Esophagus muscularis mucosa (tissue), 4 donors: ENCODE results near the gene AGER. TPM values are rescaled to one million over a fixed set of nuclear protein-coding genes. Genes with fewer than 3 reads are reported as not detected.

Experiments
- DNase-seq: peaks from one replicate; pipeline ENCODE4 v3.0.0-alpha.2; 2017; ENCODE audit errors: extremely low spot score
- H3K27ac ChIP-seq, 4 donors: fragments of 200-600 bp; sonication (generic); replicated peaks in 1 of 4; 1 replicate in 3 of 4; 2 replicates in 1 of 4; pipeline ENCODE4 v1.5.1; 2016 to 2019; ENCODE audit warnings: mild to moderate bottlenecking in 1 of 4
- H3K27me3 ChIP-seq, 4 donors: fragments of 200-600 bp; sonication (generic); one replicate each; pipeline versions ENCODE4 v1.5.1 to v1.6.0; 2016 to 2019
- H3K36me3 ChIP-seq, 4 donors: fragments of 200-600 bp; sonication (generic); one replicate each; pipeline ENCODE4 v1.5.1; 2016 to 2019
- H3K4me1 ChIP-seq, 4 donors: fragments of 200-600 bp; sonication (generic); one replicate each; pipeline ENCODE4 v1.5.1; 2016 to 2019
- H3K4me3 ChIP-seq, 4 donors: fragments of 200-600 bp; sonication (generic); 1 replicate in 2 of 4; 2 replicates in 2 of 4; pipeline ENCODE4 v1.5.1; 2016 to 2019; ENCODE audit warnings: mild to moderate bottlenecking in 4 of 4, moderate library complexity in 1 of 4
- H3K9me3 ChIP-seq, 4 donors: fragments of 200-600 bp; sonication (generic); 1 replicate in 3 of 4; 2 replicates in 1 of 4; pipeline ENCODE4 v1.5.1; 2016 to 2019
- EP300 ChIP-seq: sonication (generic); formaldehyde crosslinking; IDR thresholded peaks from one replicate; pipeline ENCODE4 v1.6.1; 2017; ENCODE audit warnings: antibody characterized with exemption
- POLR2A ChIP-seq: fragments of 450-650 bp; IDR thresholded peaks from one replicate; pipeline ENCODE4 v1.6.1; 2017; ENCODE audit warnings: antibody characterized with exemption, moderate library complexity, mild to moderate bottlenecking, low read depth
- POLR2AphosphoS5 ChIP-seq, 2 donors: sonication (generic); formaldehyde crosslinking; IDR thresholded peaks; one replicate each; pipeline ENCODE4 v1.6.1; 2017; ENCODE audit warnings: antibody characterized with exemption in 2 of 2
- WGBS: methylation state at CpG from one replicate; pipeline ENCODE4 v1.1.5; 2018; 5-methylcytosine and 5-hydroxymethylcytosine counted together
- intact Hi-C: fragments of 100-400 bp; cut with DNase I; formaldehyde crosslinking; loops from one replicate; pipeline ENCODE4 v1.15.1; 2023
- total RNA-seq, 4 donors: library from RNA; depleted of rRNA; stranded (reverse); fragments of >200 nt; gene quantifications; one replicate each; pipeline versions ENCODE4 v1.1.0 to v1.2.1, GENCODE V29; 2016
- TF ChIP-seq, protein P1 (sequence below), 3 experiments: fragments of 200-600 bp in 2 of 3; fragments of 450-650 bp in 1 of 3; sonication (generic) in 2 of 3; IDR thresholded peaks; one replicate each; pipeline ENCODE4 v1.5.1; 2017 to 2019; ENCODE audit warnings: antibody characterized with exemption in 3 of 3, mild to moderate bottlenecking in 2 of 3, moderate library complexity in 1 of 3

The AGER gene
- total RNA-seq, 4 donors from 2014 or later = 0.83 to 5.9 (median 3.8) TPM

DNA sequence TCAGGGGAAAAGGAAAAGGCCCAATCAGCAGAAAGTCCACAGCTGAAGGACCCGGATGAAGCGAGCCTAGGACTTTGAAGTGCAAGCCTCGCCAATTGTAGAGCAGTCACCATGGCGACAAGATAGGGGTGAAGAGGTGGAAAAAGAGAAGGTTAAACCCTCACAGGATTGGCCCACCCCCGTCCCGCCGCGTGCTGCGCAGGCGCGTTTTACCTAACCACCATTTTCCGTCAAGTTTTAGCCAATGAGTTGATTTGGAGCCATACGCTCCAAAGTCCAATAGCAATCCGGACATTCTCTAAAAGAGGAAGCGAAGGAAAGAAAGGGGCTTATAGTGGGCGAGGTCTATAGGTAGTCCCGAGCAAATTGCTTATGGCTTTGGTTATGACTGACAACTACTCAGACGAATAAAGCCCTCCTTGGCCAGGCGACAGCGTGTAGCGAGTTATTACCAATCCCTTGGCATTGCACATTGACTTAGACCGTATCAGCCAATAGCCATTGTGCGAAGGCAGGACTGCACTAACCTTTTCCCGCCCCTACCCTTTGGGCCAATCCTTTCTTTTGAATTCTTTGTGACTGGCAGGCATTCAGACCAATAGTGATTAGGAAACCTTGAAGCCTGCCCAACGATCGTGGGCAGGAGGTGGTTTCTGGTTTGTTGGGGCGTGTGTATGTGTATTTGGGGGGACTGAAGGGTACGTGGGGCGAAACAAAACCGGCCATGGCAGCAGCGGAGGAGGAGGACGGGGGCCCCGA lies 6.1 kb downstream of the AGER start, which contains the start of gene RNF5:
TSS of gene RNF5 (plus strand) at position 618 of the 759 bp plus-strand sequence. CDS start at position 725, 107 bp downstream.
- Histone ChIP-seq H3K4me1 (peaks cover 50 to 84% (median 81%) of the 10 kb centered on the region in 4 donors), H3K27ac (peak within 1 kb of the TSS; percentile 94 to 99 (median 96)), H3K36me3 (peaks cover 0 to 33% (median 25%) of the 10 kb centered on the region in 4 donors), H3K27me3 (no peaks in the 10 kb centered on the region), H3K9me3 (no peaks in the 10 kb centered on the region), H3K4me3 (peak within 1 kb of the TSS; percentile 74 to 93 (median 80))
- intact Hi-C loops = no loop called here
- 2% methylated on average over 33 of the region's 33 CpGs for WGBS
- TF ChIP-seq POLR2AphosphoS5 (IDR thresholded peaks at IDR 0.05) (peak; percentile 77 to 80), EP300 (no peak), POLR2A (no peak)
- TF ChIP-seq, protein P1, sequence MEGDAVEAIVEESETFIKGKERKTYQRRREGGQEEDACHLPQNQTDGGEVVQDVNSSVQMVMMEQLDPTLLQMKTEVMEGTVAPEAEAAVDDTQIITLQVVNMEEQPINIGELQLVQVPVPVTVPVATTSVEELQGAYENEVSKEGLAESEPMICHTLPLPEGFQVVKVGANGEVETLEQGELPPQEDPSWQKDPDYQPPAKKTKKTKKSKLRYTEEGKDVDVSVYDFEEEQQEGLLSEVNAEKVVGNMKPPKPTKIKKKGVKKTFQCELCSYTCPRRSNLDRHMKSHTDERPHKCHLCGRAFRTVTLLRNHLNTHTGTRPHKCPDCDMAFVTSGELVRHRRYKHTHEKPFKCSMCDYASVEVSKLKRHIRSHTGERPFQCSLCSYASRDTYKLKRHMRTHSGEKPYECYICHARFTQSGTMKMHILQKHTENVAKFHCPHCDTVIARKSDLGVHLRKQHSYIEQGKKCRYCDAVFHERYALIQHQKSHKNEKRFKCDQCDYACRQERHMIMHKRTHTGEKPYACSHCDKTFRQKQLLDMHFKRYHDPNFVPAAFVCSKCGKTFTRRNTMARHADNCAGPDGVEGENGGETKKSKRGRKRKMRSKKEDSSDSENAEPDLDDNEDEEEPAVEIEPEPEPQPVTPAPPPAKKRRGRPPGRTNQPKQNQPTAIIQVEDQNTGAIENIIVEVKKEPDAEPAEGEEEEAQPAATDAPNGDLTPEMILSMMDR (IDR thresholded peaks at IDR 0.05) = peak in 1 of 3 experiments; percentile 19
- DNase-seq = peak; percentile 99

DNA sequence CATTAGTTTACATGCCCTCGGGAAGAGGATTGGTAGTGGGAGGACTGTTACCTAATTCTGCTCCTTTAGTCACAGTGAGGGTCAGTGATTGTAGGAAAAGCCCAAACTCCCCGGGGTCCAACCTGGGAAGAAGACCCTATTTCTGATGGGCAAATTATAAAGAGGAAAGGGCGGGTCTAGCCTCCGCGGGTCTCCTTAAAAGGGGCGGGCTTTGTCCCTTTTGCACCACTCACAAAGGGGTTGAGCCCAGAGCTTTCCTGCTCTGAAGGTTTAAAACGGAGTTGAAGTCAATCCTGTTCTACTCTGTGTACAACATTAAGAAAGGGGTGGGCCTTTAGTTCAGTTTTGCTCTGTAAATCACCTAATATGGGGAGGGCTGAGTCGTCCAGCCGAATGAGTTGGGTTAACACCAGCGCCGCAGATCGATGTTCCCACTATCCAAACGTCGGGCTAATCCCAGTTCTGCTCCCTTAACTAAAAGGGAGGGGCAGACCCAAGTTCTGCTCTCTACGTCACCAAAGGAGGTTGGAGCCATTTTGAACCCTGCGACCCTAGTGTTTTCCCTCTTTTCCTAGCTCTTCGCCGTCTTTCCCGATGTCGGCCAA lies 6.8 kb downstream of the AGER start:
- Histone ChIP-seq H3K27ac (peak overlapping the region; percentile 94 to 99 (median 96)), H3K27me3 (no peaks in the 10 kb centered on the region), H3K9me3 (no peaks in the 10 kb centered on the region), H3K4me1 (peaks cover 50 to 83% (median 81%) of the 10 kb centered on the region in 4 donors), H3K4me3 (peak overlapping the region; percentile 74 to 93 (median 80)), H3K36me3 (peaks cover 0 to 27% (median 21%) of the 10 kb centered on the region in 4 donors)
- intact Hi-C loops = no loop called here
- TF ChIP-seq POLR2A (no peak), EP300 (no peak), POLR2AphosphoS5 (IDR thresholded peaks at IDR 0.05) (peak in 1 of 2 donors; percentile 75)
- TF ChIP-seq, protein P1 (IDR thresholded peaks at IDR 0.05) = no peak
- 0% methylated on average over 17 of the region's 20 CpGs for WGBS
- DNase-seq = no peak

DNA sequence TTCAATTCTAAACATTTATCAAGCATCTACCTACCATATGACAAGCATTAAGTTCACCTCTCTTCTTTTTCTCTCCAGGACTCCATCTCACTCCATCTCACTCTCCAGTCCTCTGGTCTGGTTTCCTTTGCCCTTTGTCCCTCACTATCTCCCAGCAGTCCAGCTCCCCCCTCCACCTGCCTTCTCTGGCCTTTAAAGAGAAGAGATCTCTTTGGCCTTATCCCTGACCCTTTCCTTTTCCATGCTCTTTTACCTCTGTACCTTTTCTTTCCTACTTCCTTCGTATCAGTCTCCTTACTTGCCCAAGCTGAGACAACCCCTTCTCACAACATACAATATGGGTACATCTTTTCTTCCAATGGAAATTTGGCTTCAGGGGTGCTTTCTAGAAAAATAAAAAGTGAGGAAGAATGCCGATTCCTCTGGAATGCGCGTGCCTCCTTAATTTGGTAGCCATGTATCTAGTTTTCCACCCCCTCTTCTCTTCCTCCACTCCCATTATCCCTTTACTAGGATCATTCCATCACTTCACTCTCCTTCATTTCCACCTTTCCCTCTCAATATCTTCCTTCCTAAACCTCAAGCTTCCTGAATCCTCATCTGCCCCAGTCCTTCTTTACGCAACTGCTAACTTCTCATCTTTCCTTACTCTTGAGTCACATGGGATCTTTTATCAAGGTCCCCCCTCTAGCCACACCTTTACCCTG lies 7.4 kb downstream of the AGER start:
- peaks cover 0 to 22% (median 20%) of the 10 kb centered on the region in 4 donors for H3K36me3 ChIP-seq

More for the DNA sequence above, 7.4 kb downstream of the AGER start:
- Histone ChIP-seq H3K4me3 (peak overlapping the region; percentile 74 to 93 (median 80)), H3K27me3 (no peaks in the 10 kb centered on the region), H3K4me1 (peaks cover 46 to 76% (median 75%) of the 10 kb centered on the region in 4 donors), H3K27ac (peak overlapping the region; percentile 94 to 99 (median 96)), H3K9me3 (no peaks in the 10 kb centered on the region)
- intact Hi-C loops = no loop called here
- TF ChIP-seq EP300 (no peak), POLR2AphosphoS5 (IDR thresholded peaks at IDR 0.05) (no peak), POLR2A (no peak)
- TF ChIP-seq, protein P1 (IDR thresholded peaks at IDR 0.05) = no peak
- 19% methylated on average over 5 of the region's 5 CpGs for WGBS
- DNase-seq = no peak
